ENCODE measurements around the gene PPIL1.

PPIL1 gene

DNA sequence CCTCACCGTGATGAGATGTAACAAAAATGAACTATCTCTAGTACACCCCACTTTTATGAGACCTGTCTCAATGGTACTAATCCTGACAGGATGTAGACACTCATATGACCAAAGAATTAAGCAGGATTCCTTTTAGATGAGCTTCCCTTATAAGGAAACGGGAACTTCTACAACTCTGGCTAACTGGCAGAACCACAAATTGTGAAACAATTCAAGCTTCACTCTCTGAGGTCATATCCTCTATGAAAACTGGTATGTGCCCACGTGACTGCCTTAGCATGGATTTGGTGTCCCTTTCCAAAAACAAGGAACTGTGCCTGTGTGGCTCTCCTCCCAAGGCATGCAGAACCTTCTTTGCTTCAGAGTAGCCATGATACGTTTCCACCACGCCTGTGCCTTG, 21.3 kb downstream of the PPIL1 start:
- no peak for DNase-seq

DNA sequence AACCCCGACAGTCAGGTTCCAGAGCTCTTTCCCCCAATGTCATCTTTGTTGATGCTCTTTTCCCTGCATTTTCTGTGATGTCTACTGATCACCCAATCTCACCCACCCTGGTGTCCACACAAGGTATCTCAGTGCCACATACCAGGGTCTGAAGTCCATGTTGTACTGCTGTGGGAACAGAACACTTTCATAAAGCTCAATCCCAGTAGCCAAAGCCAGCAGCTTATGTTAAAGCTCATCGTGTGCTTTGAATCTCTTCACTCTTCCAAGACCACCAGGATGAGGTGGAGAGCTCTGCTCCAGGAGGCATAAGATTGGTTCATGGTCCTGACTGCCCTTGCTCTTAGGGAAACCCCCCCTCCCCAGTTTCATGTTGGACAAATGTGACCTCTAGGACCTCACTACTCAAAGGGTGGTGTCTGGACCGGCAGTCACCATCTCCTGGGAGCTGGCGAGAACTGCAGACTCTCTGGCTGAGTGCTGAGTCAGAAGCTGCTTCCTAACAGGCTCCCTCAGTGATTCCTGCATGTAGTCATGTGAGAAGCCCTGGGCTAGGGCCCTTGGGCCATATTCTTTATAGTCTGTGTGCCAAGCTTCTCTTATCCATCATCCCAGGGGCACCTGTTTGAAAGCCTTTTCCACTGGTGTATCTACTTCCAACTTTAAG, 22.0 kb downstream of the PPIL1 start:
- no peak for DNase-seq

DNA sequence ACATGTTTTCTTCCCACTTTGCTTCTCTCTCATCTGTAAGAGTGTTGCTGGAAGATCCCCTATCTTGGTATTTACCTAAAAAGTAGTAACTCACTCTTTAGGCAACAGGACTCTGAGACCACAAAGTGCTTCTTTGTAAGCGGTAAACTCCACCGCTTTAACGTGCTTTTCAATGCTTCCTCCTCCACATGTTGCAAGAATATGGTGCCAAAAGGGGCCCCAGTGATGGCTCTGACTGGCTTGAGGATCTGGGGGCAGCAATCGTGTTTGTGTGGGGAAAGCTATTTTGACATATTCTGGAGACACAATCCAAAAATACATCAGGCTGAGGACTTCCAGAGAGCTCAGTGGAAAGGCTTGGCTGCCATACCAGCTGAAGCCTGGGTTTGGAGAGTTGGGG, 23.0 kb downstream of the PPIL1 start:
- DNase-seq = no peak

DNA sequence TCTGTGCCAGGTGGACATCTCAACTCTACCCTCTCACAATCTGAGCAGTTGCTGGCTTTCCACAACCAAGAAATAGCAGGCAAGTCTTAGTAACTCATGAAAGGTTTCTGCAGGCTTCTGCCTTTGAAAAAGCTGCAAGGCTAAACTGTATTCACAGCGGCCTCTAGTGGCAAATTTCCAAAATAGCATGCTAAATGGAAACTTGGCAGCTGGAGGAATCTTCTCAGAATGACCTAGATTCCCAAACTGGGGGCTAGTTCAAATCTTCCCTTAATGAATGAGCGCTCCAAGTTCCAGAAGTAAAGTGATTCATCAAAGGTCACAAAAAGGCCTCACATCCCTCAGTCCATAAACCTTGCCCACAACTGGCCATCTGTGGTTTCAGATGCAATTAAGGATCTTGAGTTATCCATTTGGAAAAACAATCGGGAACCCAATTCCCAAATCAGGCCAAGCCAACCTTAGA, 23.4 kb downstream of the PPIL1 start:
- DNase-seq = no peak

- DNase-seq = no peak
Observed at GRCh38 chr6:36850021-36850420, 24.6 kb downstream of the PPIL1 start.

DNA sequence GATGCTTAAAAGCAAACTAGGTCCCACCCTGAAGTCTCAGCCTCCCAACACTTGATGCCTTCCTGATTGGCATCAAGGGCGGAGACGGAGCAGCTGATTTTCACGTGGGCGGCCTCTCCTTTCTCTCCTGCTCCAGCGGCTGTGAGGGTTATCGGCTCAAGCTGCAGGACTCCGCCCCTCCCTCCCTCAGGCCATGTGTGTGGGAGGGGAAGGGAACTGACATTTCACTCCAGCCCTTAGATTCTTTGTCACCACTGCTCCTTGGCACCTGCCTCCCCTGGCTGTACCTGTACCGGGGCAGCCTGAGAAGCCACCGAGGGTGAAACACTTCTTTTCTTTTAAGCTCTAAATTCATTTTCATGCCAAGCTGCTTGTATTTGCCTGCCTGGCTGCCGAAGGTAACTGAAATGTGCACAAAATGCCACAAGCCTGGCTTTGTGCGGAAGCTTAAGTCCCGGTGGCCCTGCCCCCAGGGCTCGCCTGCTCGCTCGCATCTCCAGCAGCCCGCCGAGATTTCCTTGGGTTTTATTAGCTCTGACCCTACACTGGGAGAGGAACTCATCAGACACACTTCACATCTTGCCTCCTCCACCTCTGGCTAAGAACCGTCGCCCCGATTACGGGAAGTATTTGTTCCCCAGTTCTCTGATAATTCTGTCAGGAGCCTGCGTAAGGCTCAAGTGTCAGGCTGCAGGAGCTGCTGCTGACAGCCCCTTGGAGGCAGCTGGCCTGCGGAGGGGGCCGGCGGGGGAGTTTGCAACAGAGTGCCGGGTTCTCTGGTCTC, 25.8 kb downstream of the PPIL1 start:
- DNase-seq = no peak

GRCh38 chr6:36847991-36848390, 26.6 kb downstream of the PPIL1 start:
- DNase-seq = no peak

DNA sequence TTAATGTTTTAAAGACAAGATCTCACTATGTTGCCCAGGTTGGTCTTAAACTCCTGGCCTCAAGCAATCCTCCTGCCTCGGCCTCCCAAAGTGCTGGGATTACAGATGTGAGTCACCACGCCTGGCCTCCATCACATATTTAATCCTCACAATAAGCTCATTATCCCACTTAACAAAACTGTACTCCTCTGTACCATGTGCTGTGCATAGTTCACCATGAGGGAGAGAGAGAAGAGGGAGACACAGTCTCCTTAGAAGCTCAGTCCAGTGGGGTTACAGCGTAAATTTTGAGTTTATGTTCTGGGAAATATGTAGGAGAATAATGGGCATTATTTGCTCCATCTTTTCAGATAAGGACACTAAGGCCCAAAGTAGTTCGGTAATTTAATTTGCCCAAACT, 27.5 kb downstream of the PPIL1 start:
- DNase-seq = no peak

- no peak for DNase-seq
Observed at GRCh38 chr6:36845233-36845632, 29.4 kb downstream of the PPIL1 start.

- no peak for DNase-seq
Observed at GRCh38 chr6:36844232-36845170, 30.1 kb downstream of the PPIL1 start.

DNA sequence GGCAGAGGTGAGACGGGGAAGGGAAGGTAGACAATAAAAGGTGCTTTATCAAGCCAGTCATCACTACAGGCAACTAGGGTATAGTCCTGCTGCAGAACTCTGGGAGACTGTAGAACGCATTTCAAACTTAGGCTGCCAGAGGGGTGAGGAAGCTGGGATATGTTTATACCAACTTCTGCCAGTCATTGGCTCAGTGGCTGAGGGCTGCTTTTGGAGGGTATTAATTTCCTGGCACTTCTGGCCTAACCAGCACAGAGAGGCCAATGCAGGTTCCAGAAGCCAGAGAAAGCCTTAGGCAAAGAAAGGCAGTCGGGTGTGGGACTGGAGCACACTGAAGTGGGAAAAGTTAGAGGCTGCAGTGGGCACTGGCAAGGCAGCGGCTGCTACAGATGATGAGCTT, 31.4 kb downstream of the PPIL1 start:
- DNase-seq = no peak

DNA sequence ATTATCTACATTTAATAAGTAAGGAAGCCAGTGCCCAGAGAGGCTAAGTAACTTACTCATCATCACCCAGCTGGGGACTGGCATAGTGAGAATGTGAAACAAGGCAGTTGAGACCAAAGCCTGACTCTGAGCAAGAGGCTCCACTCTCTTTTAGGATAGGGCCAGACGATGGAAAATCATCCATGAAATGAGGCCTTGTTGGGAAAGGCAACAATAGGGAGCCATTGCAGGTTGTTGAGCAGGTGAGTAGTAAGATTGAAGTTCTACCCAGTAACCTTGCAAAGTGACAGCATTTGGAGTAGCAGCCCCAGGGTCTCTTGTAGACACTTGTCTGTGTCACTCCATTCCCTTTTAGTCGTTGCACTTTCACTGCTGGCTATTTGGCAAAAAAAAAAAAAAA, 32.8 kb downstream of the PPIL1 start:
- DNase-seq = no peak

GRCh38 chr6:36840432-36841403, 33.9 kb downstream of the PPIL1 start:
- no peak for DNase-seq

DNA sequence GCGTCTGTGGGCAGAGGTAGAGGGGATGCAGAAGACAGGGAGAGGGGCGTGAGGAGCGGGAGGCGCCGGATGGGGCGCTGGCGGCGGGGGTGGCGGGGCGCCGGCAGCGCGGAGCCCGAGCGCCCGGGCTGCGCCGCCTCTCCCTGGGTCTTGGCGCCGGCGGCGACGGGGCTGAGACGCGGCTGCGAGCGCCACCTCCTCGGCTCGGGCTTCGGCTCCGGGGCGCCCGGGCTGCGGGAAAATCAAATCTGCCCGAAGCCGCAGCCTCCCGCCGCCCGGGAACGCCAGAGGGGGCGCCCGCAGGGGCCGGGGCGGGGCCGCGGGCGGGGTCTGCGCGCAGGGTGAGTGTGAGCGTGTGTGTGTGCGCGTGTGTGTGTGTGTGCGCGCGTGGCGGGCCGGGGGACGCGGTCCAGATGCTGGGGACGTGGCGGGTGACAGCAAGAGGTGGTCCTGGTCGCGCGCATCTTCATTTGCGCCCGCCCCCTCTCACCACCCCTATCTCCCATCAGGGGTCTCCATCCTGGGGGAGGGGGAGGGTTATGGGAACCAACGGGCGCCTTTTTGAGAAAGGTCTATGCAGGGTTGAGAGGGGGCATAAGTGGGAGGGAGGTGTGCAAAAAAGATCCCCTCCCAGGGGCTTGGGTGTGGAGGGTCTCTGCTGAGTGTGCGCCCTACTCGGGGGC, 34.7 kb downstream of the PPIL1 start:
- DNase-seq = peak; percentile 81

DNA sequence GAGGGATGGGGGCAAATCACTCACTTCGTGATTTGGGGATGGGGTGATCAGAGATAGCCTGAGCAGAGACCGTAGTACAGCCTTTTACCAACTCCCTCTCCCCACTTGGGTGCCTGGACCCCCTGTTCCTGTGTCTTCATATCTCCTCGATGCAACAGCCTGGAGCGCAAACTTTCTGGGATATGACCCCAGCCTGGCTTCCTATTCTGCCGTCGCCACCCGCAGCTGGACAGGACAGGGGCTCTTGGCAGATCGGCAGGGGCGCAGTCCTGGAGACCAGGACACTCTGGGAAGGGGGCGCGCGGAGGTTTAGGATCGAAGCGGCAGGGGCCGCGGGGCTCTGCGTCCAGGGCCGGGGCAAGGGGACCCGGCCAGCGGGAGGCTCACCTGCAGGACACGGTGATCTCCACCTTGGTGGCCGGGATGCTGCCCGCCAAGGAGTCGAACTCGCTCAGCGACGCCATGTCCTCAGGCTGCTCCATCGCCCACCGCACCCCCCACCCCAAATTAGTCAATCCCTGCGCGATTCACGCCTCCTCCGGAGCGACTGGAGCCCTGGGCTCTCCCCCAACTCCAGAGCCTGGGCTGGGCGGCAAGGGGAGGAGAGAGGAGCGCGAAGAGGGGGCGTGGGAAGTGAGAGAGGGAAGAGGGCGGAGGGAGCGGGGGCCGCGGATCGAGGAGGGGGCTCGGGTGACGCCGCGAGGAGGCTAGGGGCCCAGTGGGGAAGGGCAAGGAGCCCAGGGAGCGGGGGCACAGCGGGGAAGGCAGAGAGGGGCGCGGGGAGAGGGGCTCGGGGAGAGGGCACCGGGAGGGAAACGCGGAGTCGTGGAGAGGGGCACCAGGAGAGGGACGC, 35.5 kb downstream of the PPIL1 start, which contains the start of gene CPNE5:
Gene CPNE5 (minus strand): TSS at position 549 of the 853 bp plus-strand sequence. CDS start 67 bp downstream, at position 482.
- DNase-seq = no peak

- DNase-seq = no peak
Observed at GRCh38 chr6:36837686-36838085, 36.9 kb downstream of the PPIL1 start.

- no peak for DNase-seq
Observed at GRCh38 chr6:36837022-36837339, 37.6 kb downstream of the PPIL1 start.

DNA sequence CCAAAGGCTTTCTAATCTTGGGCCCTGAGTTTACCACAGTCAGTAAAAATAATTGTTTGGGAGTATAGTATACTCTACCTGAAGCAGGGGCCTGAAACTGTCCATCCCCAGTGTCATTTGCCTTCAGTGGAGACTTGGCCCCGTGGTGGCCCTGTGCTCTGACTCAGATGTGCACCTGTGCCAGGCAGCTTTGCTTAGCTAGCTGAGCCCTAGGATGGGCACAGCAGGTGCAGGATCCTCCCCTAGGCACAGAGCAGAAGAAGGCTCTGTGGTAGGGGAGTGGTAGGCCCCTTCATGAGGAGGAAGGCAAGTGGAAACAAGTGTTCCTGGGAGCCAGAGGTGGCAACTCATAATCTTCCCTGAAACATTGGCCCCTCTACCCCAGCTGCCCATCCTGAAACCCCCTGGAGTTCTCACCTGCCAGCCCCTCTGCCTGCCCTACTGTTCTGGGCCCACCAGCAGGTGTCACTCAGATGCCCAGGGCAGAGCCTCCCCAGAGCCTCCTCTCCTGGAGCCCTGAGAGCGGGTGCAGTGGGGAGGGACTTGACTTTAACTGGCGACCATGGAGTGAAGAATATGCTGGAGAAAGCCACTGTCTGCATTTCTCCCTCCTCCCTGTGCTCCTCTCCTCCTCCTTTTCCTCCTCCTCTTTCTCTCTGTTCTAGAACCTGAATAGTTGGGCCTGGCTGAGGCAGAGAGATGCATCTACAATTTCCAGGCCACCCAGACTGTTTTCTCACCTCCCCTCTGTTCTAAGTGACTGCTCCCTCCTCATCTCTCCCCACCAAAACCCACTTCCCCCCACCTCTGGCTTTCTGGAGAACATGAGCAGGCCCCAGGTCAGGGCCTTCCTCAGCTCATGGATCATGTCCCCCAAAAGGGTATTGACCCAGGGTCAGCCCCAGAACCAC, 38.2 kb downstream of the PPIL1 start:
- DNase-seq = peak; percentile 77

DNA sequence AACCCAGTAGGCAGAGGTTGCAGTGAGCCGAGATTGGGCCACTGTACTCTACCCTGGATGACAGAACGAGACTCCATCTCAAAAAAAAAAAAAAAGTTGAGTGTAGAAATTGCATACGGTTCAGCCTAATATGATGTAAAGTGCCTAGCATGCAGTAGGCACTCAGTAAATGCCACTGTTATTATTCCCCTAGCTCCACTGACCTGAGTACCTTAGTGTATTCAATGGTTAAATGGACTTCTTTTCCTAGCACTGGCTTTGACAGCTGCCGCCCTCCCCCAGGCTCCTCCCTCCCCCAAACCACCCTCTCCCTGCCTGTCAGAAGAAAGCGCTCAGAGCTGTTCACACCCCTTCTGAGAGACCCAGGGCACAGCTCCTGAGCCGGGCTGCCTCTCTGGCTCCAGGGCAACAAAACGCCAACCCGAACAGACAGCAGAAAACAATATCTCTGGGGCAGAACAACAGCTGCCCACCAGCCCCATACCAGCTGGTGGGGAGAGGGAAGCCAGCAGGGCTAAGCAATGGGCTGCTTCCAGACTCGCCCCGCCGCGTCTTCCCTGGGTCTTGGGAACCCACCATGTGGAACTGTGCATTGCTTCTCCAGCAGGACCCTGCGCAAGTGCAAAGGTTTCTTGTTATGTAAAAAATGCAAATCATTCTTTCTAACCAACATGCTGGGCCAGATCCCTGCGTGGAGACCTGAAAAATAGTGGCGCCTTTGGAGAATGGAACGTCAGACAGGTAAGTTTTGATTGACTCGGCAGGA, 39.8 kb downstream of the PPIL1 start:
- DNase-seq = no peak
